H1 (cell line): ENCODE data around the gene SPDYE4. TPM values are rescaled to one million over a fixed set of nuclear protein-coding genes. Genes with fewer than 3 reads are reported as not detected.

Source experiments
- CTCF ChIA-PET: fragments of 300-600 bp; sonication (Branson Sonifier 250); formaldehyde crosslinking; loops from one replicate; lab custom pipeline; 2021; ENCODE audit not compliant: partially characterized antibody; lab: Charles Lee
- POLR2A ChIA-PET: fragments of 300-600 bp; sonication (Branson Sonifier 250); formaldehyde crosslinking; loops from one replicate; lab custom pipeline; 2021; ENCODE audit warnings: inconsistent platforms; ENCODE audit not compliant: partially characterized antibody; lab: Charles Lee
- DNase-seq, 2 experiments: peaks; one replicate each; pipeline versions ENCODE4 v3.0.0 to v3.0.0-alpha.2; 2010 to 2022; ENCODE audit warnings: low spot score in 2 of 2, low read depth in 1 of 2, mixed read lengths in 1 of 2
- FAIRE-seq: peaks from 2 replicates; lab custom pipeline; 2011; peaks lifted over from hg19 to GRCh38; lab: Jason Lieb, UNC
- H2AFZ ChIP-seq: 2 replicates; pipeline ENCODE4 v1.8.1; 2012; ENCODE audit warnings: low read length, inconsistent platforms
- H2AK5ac ChIP-seq: 2 replicates; pipeline ENCODE4 v1.6.1; 2013; ENCODE audit warnings: low read depth, low read length
- H2BK120ac ChIP-seq: replicated peaks from 2 replicates; pipeline ENCODE3; 2013; ENCODE audit warnings: low read depth, low read length, inconsistent platforms
- H2BK12ac ChIP-seq: 2 replicates; pipeline ENCODE4 v1.6.1; 2013; ENCODE audit warnings: low read depth, low read length
- H2BK15ac ChIP-seq: 2 replicates; pipeline ENCODE4 v1.6.1; 2013; ENCODE audit warnings: low read length
- H2BK20ac ChIP-seq: 2 replicates; pipeline ENCODE4 v1.6.1; 2013; ENCODE audit warnings: low read length
- H2BK5ac ChIP-seq: 2 replicates; pipeline ENCODE4 v1.6.1; 2013; ENCODE audit warnings: low read depth, low read length
- H3K14ac ChIP-seq: 2 replicates; pipeline ENCODE4 v1.6.1; 2013; ENCODE audit warnings: inconsistent platforms; ENCODE audit not compliant: insufficient read length
- H3K18ac ChIP-seq: 2 replicates; pipeline ENCODE4 v1.6.1; 2013; ENCODE audit warnings: low read length; ENCODE audit errors: extremely low read depth
- H3K23ac ChIP-seq: 2 replicates; pipeline ENCODE4 v1.6.1; 2013; ENCODE audit warnings: inconsistent platforms; ENCODE audit not compliant: insufficient read length
- H3K23me2 ChIP-seq: 2 replicates; pipeline ENCODE4 v1.6.1; 2013; ENCODE audit warnings: low read depth, low read length
- H3K27ac ChIP-seq: 2 replicates; pipeline ENCODE4 v1.6.1; 2011; ENCODE audit warnings: low read depth, low read length, inconsistent platforms
- H3K27me3 ChIP-seq, 4 experiments: replicated peaks in 1 of 4; 1 replicate in 1 of 4; 2 replicates in 3 of 4; pipeline versions ENCODE4 v1.6.1 to v1.8.1; 2011 to 2013; ENCODE audit warnings: low read length in 3 of 4, mild to moderate bottlenecking in 3 of 4, inconsistent platforms in 2 of 4, mixed read lengths in 2 of 4, moderate library complexity in 1 of 4; ENCODE audit not compliant: control insufficient read depth in 3 of 4, insufficient read depth in 3 of 4; ENCODE audit errors: extremely low read depth in 1 of 4
- H3K36me3 ChIP-seq, 4 experiments: 2 replicates each; pipeline versions ENCODE4 v1.6.1 to v1.8.1; 2011 to 2013; ENCODE audit warnings: mild to moderate bottlenecking in 4 of 4, low read length in 3 of 4, moderate library complexity in 2 of 4, control low read depth in 1 of 4, inconsistent platforms in 1 of 4; ENCODE audit not compliant: insufficient read depth in 4 of 4, control insufficient read depth in 2 of 4
- H3K4ac ChIP-seq: replicated peaks from 2 replicates; pipeline ENCODE3; 2013; ENCODE audit warnings: low read length, low read depth, mixed read lengths, inconsistent platforms; ENCODE audit not compliant: insufficient read length
- H3K4me1 ChIP-seq, 4 experiments: replicated peaks in 1 of 4; 1 replicate in 1 of 4; 2 replicates in 3 of 4; pipeline versions ENCODE4 v1.6.1 to v1.8.1; 2011 to 2013; ENCODE audit warnings: low read length in 3 of 4, inconsistent platforms in 2 of 4, mixed read lengths in 1 of 4; ENCODE audit not compliant: insufficient read depth in 4 of 4, control insufficient read depth in 3 of 4
- H3K4me2 ChIP-seq, 2 experiments: 2 replicates each; pipeline versions ENCODE4 v1.6.1 to v1.8.1; 2011 to 2013; ENCODE audit warnings: low read depth in 2 of 2, low read length in 2 of 2, control low read depth in 1 of 2, inconsistent platforms in 1 of 2, mild to moderate bottlenecking in 1 of 2; ENCODE audit not compliant: insufficient read depth in 1 of 2
- H3K4me3 ChIP-seq, 4 experiments: fragments of 200-600, 300-600 bp in 1 of 4; sonication (generic), shearing (Covaris generic), sonication (Bioruptor Twin) in 1 of 4; 2 replicates each; pipeline versions ENCODE4 v1.5.1 to v1.8.1; 2011 to 2016; ENCODE audit warnings: low read length in 4 of 4, low read depth in 3 of 4, control low read depth in 2 of 4, inconsistent platforms in 2 of 4, mild to moderate bottlenecking in 2 of 4, mixed read lengths in 1 of 4, moderate library complexity in 1 of 4; ENCODE audit not compliant: insufficient read depth in 2 of 4; ENCODE audit errors: extremely low read depth in 1 of 4
- H3K56ac ChIP-seq: replicated peaks from 2 replicates; pipeline ENCODE3; 2013; ENCODE audit warnings: low read depth, mild to moderate bottlenecking, mixed read lengths, low read length, inconsistent platforms; ENCODE audit not compliant: insufficient read length
- H3K79me1 ChIP-seq: 2 replicates; pipeline ENCODE4 v1.6.1; 2013; ENCODE audit warnings: low read depth, low read length, control low read depth
- H3K79me2 ChIP-seq, 2 experiments: 2 replicates each; pipeline versions ENCODE4 v1.6.1 to v1.8.1; 2012 to 2013; ENCODE audit warnings: low read length in 2 of 2, mild to moderate bottlenecking in 2 of 2, inconsistent platforms in 1 of 2; ENCODE audit not compliant: insufficient read depth in 2 of 2, control insufficient read depth in 1 of 2
- H3K9ac ChIP-seq, 4 experiments: replicated peaks in 1 of 4; 1 replicate in 1 of 4; 2 replicates in 3 of 4; pipeline versions ENCODE4 v1.6.1 to v1.8.1; 2011 to 2013; ENCODE audit warnings: low read depth in 3 of 4, low read length in 3 of 4, control low read depth in 2 of 4, mild to moderate bottlenecking in 2 of 4, moderate library complexity in 2 of 4, inconsistent platforms in 1 of 4; ENCODE audit errors: extremely low read depth in 1 of 4
- H3K9me3 ChIP-seq, 2 experiments: 2 replicates each; pipeline versions ENCODE4 v1.6.1 to v1.8.1; 2012 to 2013; ENCODE audit warnings: mild to moderate bottlenecking in 2 of 2, moderate library complexity in 2 of 2, control low read depth in 1 of 2, inconsistent platforms in 1 of 2, low read depth in 1 of 2, low read length in 1 of 2, mixed read lengths in 1 of 2; ENCODE audit not compliant: insufficient read depth in 2 of 2
- H4K20me1 ChIP-seq, 2 experiments: replicated peaks in 1 of 2; 2 replicates each; pipeline versions ENCODE3 to v1.8.1; 2011 to 2013; ENCODE audit warnings: inconsistent platforms in 2 of 2, low read length in 2 of 2, mild to moderate bottlenecking in 1 of 2; ENCODE audit not compliant: insufficient read depth in 2 of 2, control insufficient read depth in 1 of 2
- H4K5ac ChIP-seq: 2 replicates; pipeline ENCODE4 v1.6.1; 2013; ENCODE audit warnings: low read length, low read depth, mixed read lengths, inconsistent platforms; ENCODE audit not compliant: insufficient read length
- H4K8ac ChIP-seq: 2 replicates; pipeline ENCODE4 v1.8.0; 2013; ENCODE audit warnings: mild to moderate bottlenecking, moderate library complexity, low read length, inconsistent platforms; ENCODE audit not compliant: insufficient read depth; ENCODE audit errors: extremely low read depth
- H4K91ac ChIP-seq: replicated peaks from 2 replicates; pipeline ENCODE3; 2013; ENCODE audit warnings: low read length, mixed read lengths, inconsistent platforms; ENCODE audit not compliant: insufficient read length
- SIX5 ChIP-seq: IDR thresholded peaks from 2 replicates; pipeline ENCODE4 v1.6.1; 2011; ENCODE audit warnings: mild to moderate bottlenecking, low read depth, low read length
- WGBS, 2 experiments: shearing (Covaris generic) in 1 of 2; methylation state at CpG; one replicate each; pipeline versions ENCODE4 v1.1.6 to v1.1.7; 2013 to 2015; ENCODE audit warnings: low lambda C conversion rate in 2 of 2, mixed read lengths in 2 of 2, inconsistent platforms in 1 of 2, low coverage in 1 of 2, missing lambda C conversion rate in 1 of 2; ENCODE audit not compliant: insufficient replicate concordance in 2 of 2, insufficient coverage in 1 of 2, insufficient read length in 1 of 2; ENCODE audit errors: extremely low coverage in 1 of 2, missing lambda C conversion rate in 1 of 2; 5-methylcytosine and 5-hydroxymethylcytosine counted together
- polyA plus RNA-seq, 7 experiments: library from polyadenylated mRNA; depleted of rRNA in 3 of 7; stranded (reverse) in 5 of 7; unstranded in 2 of 7; fragments of >200 nt in 5 of 7; fragments of 200-250 nt in 2 of 7; gene quantifications; 1 replicate in 5 of 7; 2 replicates in 1 of 7; 4 replicates in 1 of 7; pipeline versions ENCODE4 v1.2.1 to v1.2.3, GENCODE V29; 2011 to 2013; ENCODE audit warnings: missing spikeins in 2 of 7, mixed read lengths in 2 of 7
- total RNA-seq: library from RNA; stranded (reverse); fragmentation: NEBNext Ultra II Directional; extraction: Animal tissue kit (Norgen Biotek cat#: 25700); gene quantifications from 2 replicates; pipeline ENCODE4 v1.2.1, GENCODE V29; 2021

Gene SPDYE4
- total and polyA plus RNA-seq, 2 of the 8 experiments (the other 6 are each of a cell fraction or from before 2014, with no cell fraction given): not detected

GRCh38 chr17:8742274-8742673 is 16.1 kb downstream of the SPDYE4 start:
- Histone ChIP-seq H3K36me3 (no peaks in the 10 kb centered on the region), H3K79me1 (no peaks in the 10 kb centered on the region), H2BK15ac (no peak overlapping the region), H3K4me3 (no peak overlapping the region), H4K5ac (no peak overlapping the region), H3K23me2 (peaks cover 8% of the 10 kb centered on the region), H3K27me3 (peaks cover 0 to 5% (median 0%) of the 10 kb centered on the region in 4 experiments; a peak in 3 of 7 replicates), H2BK12ac (no peak overlapping the region), H2BK20ac (no peak overlapping the region), H3K79me2 (no peaks in the 10 kb centered on the region), H3K4ac (no peak overlapping the region), H4K20me1 (no peaks in the 10 kb centered on the region), H2AFZ (no peak overlapping the region), H3K9me3 (no peaks in the 10 kb centered on the region), H3K4me1 (peaks cover 0 to 5% (median 3%) of the 10 kb centered on the region in 4 experiments; a peak in 4 of 7 replicates), H2BK5ac (no peak overlapping the region), H3K56ac (no peak overlapping the region), H2AK5ac (no peak overlapping the region), H3K18ac (no peak overlapping the region), H2BK120ac (no peak overlapping the region), H3K27ac (no peak overlapping the region), H3K9ac (no peak overlapping the region), H4K8ac (no peak overlapping the region), H3K4me2 (no peak overlapping the region), H3K14ac (no peak overlapping the region), H3K23ac (no peak overlapping the region), H4K91ac (no peak overlapping the region)
- ChIA-PET POLR2A (interaction anchor here (1.3 kb wide), 1 partner anchor 113 kb away, joined by 4 read pairs; no protein-coding TSS in a partner anchor), CTCF (interaction anchor here (1.2 to 1.5 kb wide), 2 partner anchors 9 to 56 kb away, joined by 3 read pairs; no protein-coding TSS in a partner anchor)
- no peak for FAIRE-seq
- WGBS, 2 experiments: 84% methylated on average over 5 of the region's 5 CpGs; no CpG with 5 or more reads in 1 of the 2 experiments
- TF ChIP-seq SIX5: no peak
- DNase-seq: no peak
